A673 (cell line): Measurements from ENCODE around the gene SLC35E3.

Experiments
- CTCF ChIP-seq: fragments of 300-800, 200-600 bp; sonication (generic); conservative IDR thresholded peaks from 2 replicates; pipeline ENCODE4 v1.5.1; 2017; ENCODE audit warnings: low read depth, mild to moderate bottlenecking, antibody characterized with exemption, low read length, moderate library complexity, mixed read lengths
- EZH2 ChIP-seq: fragments of 200-600 bp; sonication (generic); IDR thresholded peaks from 2 replicates; pipeline ENCODE4 v1.6.1; 2017; ENCODE audit warnings: borderline replicate concordance, low read depth, mild to moderate bottlenecking, mixed read lengths, antibody characterized with exemption, low read length; ENCODE audit not compliant: poor library complexity, severe bottlenecking

- TF ChIP-seq CTCF = no peak
- no peak for TF ChIP-seq EZH2
These were observed 34.8 kb downstream of the SLC35E3 start for GRCh38 chr12:68780731-68781130.
